Endothelial cell of umbilical vein (primary cell): Measurements from ENCODE around the gene MEP1B. TPM values are rescaled to one million over a fixed set of nuclear protein-coding genes. Genes with fewer than 3 reads are reported as not detected.

Experiments used
- BruUV-seq: library from RNA; stranded (reverse); fragments of 400-500 nt; replicated peaks from 2 replicates; lab custom pipeline; 2021; lab: Mats Ljungman, UMichigan
- CTCF ChIA-PET: fragments of 300-600, 350-600 bp; sonication (Branson Sonifier 250); formaldehyde crosslinking; loops from one replicate; lab custom pipeline; 2021; ENCODE audit warnings: antibody characterized with exemption, inconsistent platforms; lab: Charles Lee
- POLR2A ChIA-PET: fragments of 300-600, 350-600 bp; sonication (Branson Sonifier 250); formaldehyde crosslinking; loops from one replicate; lab custom pipeline; 2021; ENCODE audit warnings: antibody characterized with exemption, inconsistent platforms; lab: Charles Lee
- DNase-seq: peaks from one replicate; pipeline ENCODE4 v3.0.0-alpha.2; 2011; ENCODE audit warnings: low read depth, low spot score
- FAIRE-seq: peaks from 2 replicates; lab custom pipeline; 2011; peaks lifted over from hg19 to GRCh38; lab: Jason Lieb, UNC
- H2AFZ ChIP-seq: 2 replicates; pipeline ENCODE4 v1.6.0; 2012; ENCODE audit warnings: low read depth, low read length, control low read depth, inconsistent platforms
- H3K27ac ChIP-seq: 2 replicates; pipeline ENCODE4 v1.5.1; 2011; ENCODE audit warnings: low read depth, mild to moderate bottlenecking, control low read depth, low read length, moderate library complexity; ENCODE audit not compliant: insufficient read depth
- H3K27me3 ChIP-seq, 2 experiments: 2 replicates each; pipeline versions ENCODE4 v1.6.0 to v1.6.1; 2011; ENCODE audit warnings: low read length in 2 of 2, mixed read lengths in 1 of 2; ENCODE audit not compliant: control insufficient read depth in 2 of 2, insufficient read depth in 2 of 2
- H3K36me3 ChIP-seq, 2 experiments: 2 replicates in 1 of 2; 3 replicates in 1 of 2; pipeline ENCODE4 v1.5.1; 2011; ENCODE audit warnings: low read length in 2 of 2, mild to moderate bottlenecking in 1 of 2, moderate library complexity in 1 of 2; ENCODE audit not compliant: control insufficient read depth in 2 of 2, insufficient read depth in 2 of 2; ENCODE audit errors: extremely low read depth in 1 of 2
- H3K4me1 ChIP-seq: 3 replicates; pipeline ENCODE4 v1.5.1; 2011; ENCODE audit warnings: mild to moderate bottlenecking, low read length; ENCODE audit not compliant: control insufficient read depth, insufficient read depth; ENCODE audit errors: extremely low read depth
- H3K4me2 ChIP-seq: 2 replicates; pipeline ENCODE4 v1.6.1; 2011; ENCODE audit warnings: low read length, control low read depth, mixed read lengths; ENCODE audit not compliant: insufficient read depth
- H3K4me3 ChIP-seq, 3 experiments: fragments of 200-600 bp in 1 of 3; sonication (generic), shearing (Covaris generic) in 1 of 3; replicated peaks in 1 of 3; 2 replicates each; pipeline ENCODE4 v1.5.1; 2011 to 2016; ENCODE audit warnings: control low read depth in 3 of 3, low read length in 3 of 3, mild to moderate bottlenecking in 2 of 3, inconsistent platforms in 1 of 3, low read depth in 1 of 3, moderate library complexity in 1 of 3; ENCODE audit not compliant: insufficient read depth in 1 of 3
- H3K79me2 ChIP-seq: 2 replicates; pipeline ENCODE4 v1.6.0; 2012; ENCODE audit warnings: low read length, inconsistent platforms; ENCODE audit not compliant: control insufficient read depth, insufficient read depth
- H3K9ac ChIP-seq: replicated peaks from 2 replicates; pipeline ENCODE3; 2011; ENCODE audit warnings: low read length, control low read depth; ENCODE audit not compliant: insufficient read depth; ENCODE audit errors: extremely low read depth
- H3K9me1 ChIP-seq: replicated peaks from 3 replicates; pipeline ENCODE4 v1.6.0; 2011; ENCODE audit warnings: mild to moderate bottlenecking, low read length; ENCODE audit not compliant: control insufficient read depth, insufficient read depth; ENCODE audit errors: extremely low read depth
- H3K9me3 ChIP-seq: replicated peaks from 2 replicates; pipeline ENCODE4 v1.5.1; 2012; ENCODE audit warnings: low read length, inconsistent platforms; ENCODE audit not compliant: control insufficient read depth, insufficient read depth
- H4K20me1 ChIP-seq: replicated peaks from 2 replicates; pipeline ENCODE3; 2011; ENCODE audit warnings: mild to moderate bottlenecking, low read length; ENCODE audit not compliant: control insufficient read depth, insufficient read depth; ENCODE audit errors: extremely low read depth
- CTCF ChIP-seq, 2 donors: IDR thresholded peaks; 1 replicate in 1 of 2; 2 replicates in 1 of 2; pipeline ENCODE4 v1.5.1; 2011; ENCODE audit warnings: low read length in 2 of 2, mild to moderate bottlenecking in 2 of 2, moderate library complexity in 2 of 2, control low read depth in 1 of 2, inconsistent platforms in 1 of 2, low read depth in 1 of 2; ENCODE audit not compliant: insufficient read depth in 1 of 2; ENCODE audit errors: extremely low read depth in 1 of 2
- FOS ChIP-seq: IDR thresholded peaks from 2 replicates; pipeline ENCODE4 v1.6.1; 2011; ENCODE audit warnings: mild to moderate bottlenecking, low read length, moderate library complexity, borderline replicate concordance; ENCODE audit not compliant: insufficient read depth
- GATA2 ChIP-seq: IDR thresholded peaks from 2 replicates; pipeline ENCODE4 v1.7.0; 2011; ENCODE audit warnings: low read depth, mild to moderate bottlenecking, moderate library complexity, mixed read lengths, low read length; ENCODE audit not compliant: insufficient read length, insufficient read depth
- JUN ChIP-seq: IDR thresholded peaks from 2 replicates; pipeline ENCODE4 v1.6.1; 2011; ENCODE audit warnings: borderline replicate concordance, low read depth; ENCODE audit not compliant: insufficient read length, insufficient read depth
- MAX ChIP-seq: IDR thresholded peaks from 2 replicates; pipeline ENCODE4 v1.6.1; 2011; ENCODE audit not compliant: insufficient read depth, insufficient read length
- MYC ChIP-seq: IDR thresholded peaks from one replicate; pipeline ENCODE4 v1.6.1; 2011; ENCODE audit warnings: mild to moderate bottlenecking, low read depth, low read length
- POLR2AphosphoS5 ChIP-seq: IDR thresholded peaks from 2 replicates; pipeline ENCODE4 v1.6.1; 2012; ENCODE audit warnings: low read depth, mild to moderate bottlenecking, control low read depth, low read length, moderate library complexity; ENCODE audit not compliant: insufficient read depth
- dilution Hi-C: fragments of 300-500 bp; cut with MboI; formaldehyde crosslinking; loops from one replicate; pipeline ENCODE4 v1.15.0; 2019; ENCODE audit warnings: low sequenced_read_pairs; ENCODE audit not compliant: extremely low pct_ligation_motif_present
- intact Hi-C: fragments of 100-400 bp; cut with micrococcal nuclease; formaldehyde crosslinking; loops from one replicate; pipeline ENCODE4 v1.10.0; 2022
- polyA plus RNA-seq, 4 experiments: library from polyadenylated mRNA; depleted of rRNA in 3 of 4; stranded (reverse) in 3 of 4; unstranded in 1 of 4; fragments of >200 nt; gene quantifications; 2 replicates each; pipeline versions ENCODE4 v1.2.1 to v1.2.3, GENCODE V29; 2011 to 2012; ENCODE audit warnings: missing spikeins in 1 of 4
- total RNA-seq: library from RNA; stranded (reverse); gene quantifications from 2 replicates; pipeline ENCODE4 v1.2.3, GENCODE V29; 2021

The MEP1B gene
- total and polyA plus RNA-seq, 2 donors (not counting 3 experiments of a cell fraction or from before 2014, with no cell fraction given) = not detected

GRCh38 chr18:32249147-32249929 lies 59.5 kb downstream of the MEP1B start:
- Histone ChIP-seq H3K79me2 (no peaks in the 10 kb centered on the region), H3K27me3 (peaks cover 1 to 4% of the 10 kb centered on the region in 2 experiments), H4K20me1 (no peaks in the 10 kb centered on the region), H3K4me3 (no peak overlapping the region), H3K36me3 (no peaks in the 10 kb centered on the region), H3K4me2 (no peak overlapping the region), H3K4me1 (no peaks in the 10 kb centered on the region), H3K9ac (no peak overlapping the region), H3K9me3 (no peaks in the 10 kb centered on the region), H3K9me1 (no peaks in the 10 kb centered on the region), H3K27ac (no peak overlapping the region), H2AFZ (no peak overlapping the region)
- dilution Hi-C loops (no loop called here), intact Hi-C loops (no loop called here)
- BruUV-seq = no TSS peak
- no peak for TF ChIP-seq MYC
- FAIRE-seq = no peak
- ChIA-PET POLR2A (no interaction called here), CTCF (interaction anchor here (1.2 kb wide), 1 partner anchor 22 kb away, joined by 5 read pairs; no protein-coding TSS in a partner anchor)
- no peak for DNase-seq

GRCh38 chr18:32251466-32251865 lies 61.6 kb downstream of the MEP1B start:
- no TSS peak for BruUV-seq
- POLR2A ChIA-PET = interaction anchor here (0.6 kb wide), 1 partner anchor 13 kb away, joined by 4 read pairs; no protein-coding TSS in a partner anchor
- FAIRE-seq = no peak
- peaks cover 3 to 4% of the 10 kb centered on the region in 2 experiments for H3K27me3 ChIP-seq
- intact Hi-C loops (no loop called here), dilution Hi-C loops (no loop called here)
- H3K79me2 ChIP-seq = no peaks in the 10 kb centered on the region
- H3K9ac ChIP-seq = no peak overlapping the region
- no peaks in the 10 kb centered on the region for H3K9me3 ChIP-seq
- no peak overlapping the region for H3K4me3 ChIP-seq
- CTCF ChIA-PET = interaction anchor here (2.6 kb wide), 1 partner anchor 21 kb away, joined by 6 read pairs; no protein-coding TSS in a partner anchor
- H3K27ac ChIP-seq = no peak overlapping the region
- no peaks in the 10 kb centered on the region for H3K36me3 ChIP-seq
- H4K20me1 ChIP-seq = no peaks in the 10 kb centered on the region
- H3K4me2 ChIP-seq = no peak overlapping the region
- H2AFZ ChIP-seq = no peak overlapping the region
- TF ChIP-seq GATA2 (no peak), FOS (no peak), CTCF (IDR thresholded peaks at IDR 0.05; ENCODE audit: extremely low read depth in 1 of 2, insufficient read depth in 1 of 2, low read depth in 1 of 2, low read length in 2 of 2) (no peak), MAX (no peak), POLR2AphosphoS5 (no peak), JUN (no peak)
- no peaks in the 10 kb centered on the region for H3K4me1 ChIP-seq
- H3K9me1 ChIP-seq = no peaks in the 10 kb centered on the region
- no peak for DNase-seq
